Measurements from ENCODE around the gene DYNLT1. TPM values are rescaled to one million over a fixed set of nuclear protein-coding genes. Genes with fewer than 3 reads are reported as not detected.

DYNLT1 gene
- total RNA-seq, 1 experiment from 2014 or later = 156 TPM

- H3K36me3 Mint-ChIP-seq (ENCODE audit: insufficient read depth, unreplicated experiment) = peaks cover 60% of the 10 kb centered on the region
- peak overlapping the region; percentile 22 for H3K4me3 Mint-ChIP-seq (ENCODE audit: low read depth, unreplicated experiment)
- no peak for DNase-seq
- TF ChIP-seq CTCF (IDR thresholded peaks at IDR 0.05; ENCODE audit: unreplicated experiment) = no peak
- intact Hi-C loops (cut with micrococcal nuclease; ENCODE audit: unreplicated experiment) = loop anchor here (5.0 kb wide), 1 partner anchor 61 kb away; no protein-coding TSS in a partner anchor
- H3K27ac Mint-ChIP-seq (ENCODE audit: unreplicated experiment) = peak overlapping the region; percentile 69
- H3K27me3 Mint-ChIP-seq (ENCODE audit: unreplicated experiment) = no peaks in the 10 kb centered on the region
- no TSS peak for BruUV-seq (replicated peaks)
- CTCF ChIA-PET = interaction anchor here (0.6 to 1.1 kb wide), 4 partner anchors 27 to 462 kb away, joined by 3 to 7 read pairs (median 4); no protein-coding TSS in a partner anchor
- no peaks in the 10 kb centered on the region for H3K9me3 Mint-ChIP-seq (ENCODE audit: low read depth, unreplicated experiment)
- H3K4me1 Mint-ChIP-seq (ENCODE audit: low read depth, unreplicated experiment) = peaks cover 19% of the 10 kb centered on the region
These were observed 13.5 kb downstream of the DYNLT1 start for GRCh38 chr6:158630938-158631616.

GRCh38 chr6:158629367-158630221, 14.9 kb downstream of the DYNLT1 start:
- Mint-ChIP-seq H3K9me3 (ENCODE audit: low read depth, unreplicated experiment) (no peaks in the 10 kb centered on the region), H3K4me1 (ENCODE audit: low read depth, unreplicated experiment) (peaks cover 19% of the 10 kb centered on the region), H3K4me3 (ENCODE audit: low read depth, unreplicated experiment) (no peak overlapping the region), H3K27me3 (ENCODE audit: unreplicated experiment) (no peaks in the 10 kb centered on the region), H3K27ac (ENCODE audit: unreplicated experiment) (no peak overlapping the region), H3K36me3 (ENCODE audit: insufficient read depth, unreplicated experiment) (peaks cover 56% of the 10 kb centered on the region)
- TF ChIP-seq CTCF (IDR thresholded peaks at IDR 0.05; ENCODE audit: unreplicated experiment) = no peak
- intact Hi-C loops (cut with micrococcal nuclease; ENCODE audit: unreplicated experiment) = loop anchor here (5.0 kb wide), 1 partner anchor 63 kb away; no protein-coding TSS in a partner anchor
- no peak for DNase-seq
- CTCF ChIA-PET = no interaction called here
- no TSS peak for BruUV-seq (replicated peaks)

- Mint-ChIP-seq H3K36me3 (ENCODE audit: insufficient read depth, unreplicated experiment) (peaks cover 54% of the 10 kb centered on the region), H3K4me1 (ENCODE audit: low read depth, unreplicated experiment) (peaks cover 19% of the 10 kb centered on the region), H3K27me3 (ENCODE audit: unreplicated experiment) (no peaks in the 10 kb centered on the region), H3K4me3 (ENCODE audit: low read depth, unreplicated experiment) (no peak overlapping the region), H3K27ac (ENCODE audit: unreplicated experiment) (no peak overlapping the region), H3K9me3 (ENCODE audit: low read depth, unreplicated experiment) (no peaks in the 10 kb centered on the region)
- intact Hi-C loops (cut with micrococcal nuclease; ENCODE audit: unreplicated experiment) = no loop called here
- DNase-seq = no peak
- CTCF ChIA-PET = no interaction called here
- BruUV-seq (replicated peaks) = no TSS peak
- no peak for TF ChIP-seq CTCF (IDR thresholded peaks at IDR 0.05; ENCODE audit: unreplicated experiment)
These were observed 16.0 kb downstream of the DYNLT1 start for GRCh38 chr6:158628542-158628941.

GRCh38 chr6:158627940-158628211, 16.7 kb downstream of the DYNLT1 start:
- Mint-ChIP-seq H3K36me3 (ENCODE audit: insufficient read depth, unreplicated experiment) (peaks cover 54% of the 10 kb centered on the region), H3K9me3 (ENCODE audit: low read depth, unreplicated experiment) (no peaks in the 10 kb centered on the region), H3K27me3 (ENCODE audit: unreplicated experiment) (no peaks in the 10 kb centered on the region), H3K27ac (ENCODE audit: unreplicated experiment) (no peak overlapping the region), H3K4me1 (ENCODE audit: low read depth, unreplicated experiment) (peaks cover 19% of the 10 kb centered on the region), H3K4me3 (ENCODE audit: low read depth, unreplicated experiment) (no peak overlapping the region)
- intact Hi-C loops (cut with micrococcal nuclease; ENCODE audit: unreplicated experiment) = no loop called here
- CTCF ChIA-PET = no interaction called here
- no peak for DNase-seq
- TF ChIP-seq CTCF (IDR thresholded peaks at IDR 0.05; ENCODE audit: unreplicated experiment) = no peak
- no TSS peak for BruUV-seq (replicated peaks)

Data from Calu3 (cell line).